Measurements from ENCODE around the gene TTC19.

DNA sequence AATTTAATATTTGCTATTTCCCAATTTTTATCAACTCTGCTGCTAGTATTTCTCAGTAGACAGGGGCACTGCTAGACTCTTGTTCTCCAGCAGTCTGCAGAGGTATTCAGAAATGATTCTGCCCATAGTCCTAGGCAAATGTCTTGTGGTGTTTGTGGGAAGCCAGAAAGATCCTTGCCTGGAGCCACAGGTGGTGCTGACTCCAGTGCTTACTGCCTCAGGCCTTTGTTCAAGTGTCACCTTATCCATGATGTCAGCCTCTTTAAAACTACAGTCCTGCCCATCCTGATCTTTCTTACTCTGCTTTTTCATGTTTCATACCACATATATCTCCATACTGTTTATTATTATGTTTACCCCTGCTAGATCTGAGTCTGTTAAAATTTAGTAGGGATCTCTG is 26.6 kb upstream of the TTC19 start:
- TF ChIP-seq, protein P1, sequence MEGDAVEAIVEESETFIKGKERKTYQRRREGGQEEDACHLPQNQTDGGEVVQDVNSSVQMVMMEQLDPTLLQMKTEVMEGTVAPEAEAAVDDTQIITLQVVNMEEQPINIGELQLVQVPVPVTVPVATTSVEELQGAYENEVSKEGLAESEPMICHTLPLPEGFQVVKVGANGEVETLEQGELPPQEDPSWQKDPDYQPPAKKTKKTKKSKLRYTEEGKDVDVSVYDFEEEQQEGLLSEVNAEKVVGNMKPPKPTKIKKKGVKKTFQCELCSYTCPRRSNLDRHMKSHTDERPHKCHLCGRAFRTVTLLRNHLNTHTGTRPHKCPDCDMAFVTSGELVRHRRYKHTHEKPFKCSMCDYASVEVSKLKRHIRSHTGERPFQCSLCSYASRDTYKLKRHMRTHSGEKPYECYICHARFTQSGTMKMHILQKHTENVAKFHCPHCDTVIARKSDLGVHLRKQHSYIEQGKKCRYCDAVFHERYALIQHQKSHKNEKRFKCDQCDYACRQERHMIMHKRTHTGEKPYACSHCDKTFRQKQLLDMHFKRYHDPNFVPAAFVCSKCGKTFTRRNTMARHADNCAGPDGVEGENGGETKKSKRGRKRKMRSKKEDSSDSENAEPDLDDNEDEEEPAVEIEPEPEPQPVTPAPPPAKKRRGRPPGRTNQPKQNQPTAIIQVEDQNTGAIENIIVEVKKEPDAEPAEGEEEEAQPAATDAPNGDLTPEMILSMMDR (conservative IDR thresholded peaks at IDR 0.05; ENCODE audit: low read depth in 2 of 2): no peak
- TF ChIP-seq EZH2 (IDR thresholded peaks at IDR 0.05; ENCODE audit: low read depth, unreplicated experiment) (no peak), CREB1 (CRISPR knock-in tag; IDR thresholded peaks at IDR 0.05; ENCODE audit: low read depth) (no peak)
- TF ChIP-seq, protein P2, sequence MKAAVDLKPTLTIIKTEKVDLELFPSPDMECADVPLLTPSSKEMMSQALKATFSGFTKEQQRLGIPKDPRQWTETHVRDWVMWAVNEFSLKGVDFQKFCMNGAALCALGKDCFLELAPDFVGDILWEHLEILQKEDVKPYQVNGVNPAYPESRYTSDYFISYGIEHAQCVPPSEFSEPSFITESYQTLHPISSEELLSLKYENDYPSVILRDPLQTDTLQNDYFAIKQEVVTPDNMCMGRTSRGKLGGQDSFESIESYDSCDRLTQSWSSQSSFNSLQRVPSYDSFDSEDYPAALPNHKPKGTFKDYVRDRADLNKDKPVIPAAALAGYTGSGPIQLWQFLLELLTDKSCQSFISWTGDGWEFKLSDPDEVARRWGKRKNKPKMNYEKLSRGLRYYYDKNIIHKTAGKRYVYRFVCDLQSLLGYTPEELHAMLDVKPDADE (IDR thresholded peaks at IDR 0.05): no peak
- TF ChIP-seq, protein P3, sequence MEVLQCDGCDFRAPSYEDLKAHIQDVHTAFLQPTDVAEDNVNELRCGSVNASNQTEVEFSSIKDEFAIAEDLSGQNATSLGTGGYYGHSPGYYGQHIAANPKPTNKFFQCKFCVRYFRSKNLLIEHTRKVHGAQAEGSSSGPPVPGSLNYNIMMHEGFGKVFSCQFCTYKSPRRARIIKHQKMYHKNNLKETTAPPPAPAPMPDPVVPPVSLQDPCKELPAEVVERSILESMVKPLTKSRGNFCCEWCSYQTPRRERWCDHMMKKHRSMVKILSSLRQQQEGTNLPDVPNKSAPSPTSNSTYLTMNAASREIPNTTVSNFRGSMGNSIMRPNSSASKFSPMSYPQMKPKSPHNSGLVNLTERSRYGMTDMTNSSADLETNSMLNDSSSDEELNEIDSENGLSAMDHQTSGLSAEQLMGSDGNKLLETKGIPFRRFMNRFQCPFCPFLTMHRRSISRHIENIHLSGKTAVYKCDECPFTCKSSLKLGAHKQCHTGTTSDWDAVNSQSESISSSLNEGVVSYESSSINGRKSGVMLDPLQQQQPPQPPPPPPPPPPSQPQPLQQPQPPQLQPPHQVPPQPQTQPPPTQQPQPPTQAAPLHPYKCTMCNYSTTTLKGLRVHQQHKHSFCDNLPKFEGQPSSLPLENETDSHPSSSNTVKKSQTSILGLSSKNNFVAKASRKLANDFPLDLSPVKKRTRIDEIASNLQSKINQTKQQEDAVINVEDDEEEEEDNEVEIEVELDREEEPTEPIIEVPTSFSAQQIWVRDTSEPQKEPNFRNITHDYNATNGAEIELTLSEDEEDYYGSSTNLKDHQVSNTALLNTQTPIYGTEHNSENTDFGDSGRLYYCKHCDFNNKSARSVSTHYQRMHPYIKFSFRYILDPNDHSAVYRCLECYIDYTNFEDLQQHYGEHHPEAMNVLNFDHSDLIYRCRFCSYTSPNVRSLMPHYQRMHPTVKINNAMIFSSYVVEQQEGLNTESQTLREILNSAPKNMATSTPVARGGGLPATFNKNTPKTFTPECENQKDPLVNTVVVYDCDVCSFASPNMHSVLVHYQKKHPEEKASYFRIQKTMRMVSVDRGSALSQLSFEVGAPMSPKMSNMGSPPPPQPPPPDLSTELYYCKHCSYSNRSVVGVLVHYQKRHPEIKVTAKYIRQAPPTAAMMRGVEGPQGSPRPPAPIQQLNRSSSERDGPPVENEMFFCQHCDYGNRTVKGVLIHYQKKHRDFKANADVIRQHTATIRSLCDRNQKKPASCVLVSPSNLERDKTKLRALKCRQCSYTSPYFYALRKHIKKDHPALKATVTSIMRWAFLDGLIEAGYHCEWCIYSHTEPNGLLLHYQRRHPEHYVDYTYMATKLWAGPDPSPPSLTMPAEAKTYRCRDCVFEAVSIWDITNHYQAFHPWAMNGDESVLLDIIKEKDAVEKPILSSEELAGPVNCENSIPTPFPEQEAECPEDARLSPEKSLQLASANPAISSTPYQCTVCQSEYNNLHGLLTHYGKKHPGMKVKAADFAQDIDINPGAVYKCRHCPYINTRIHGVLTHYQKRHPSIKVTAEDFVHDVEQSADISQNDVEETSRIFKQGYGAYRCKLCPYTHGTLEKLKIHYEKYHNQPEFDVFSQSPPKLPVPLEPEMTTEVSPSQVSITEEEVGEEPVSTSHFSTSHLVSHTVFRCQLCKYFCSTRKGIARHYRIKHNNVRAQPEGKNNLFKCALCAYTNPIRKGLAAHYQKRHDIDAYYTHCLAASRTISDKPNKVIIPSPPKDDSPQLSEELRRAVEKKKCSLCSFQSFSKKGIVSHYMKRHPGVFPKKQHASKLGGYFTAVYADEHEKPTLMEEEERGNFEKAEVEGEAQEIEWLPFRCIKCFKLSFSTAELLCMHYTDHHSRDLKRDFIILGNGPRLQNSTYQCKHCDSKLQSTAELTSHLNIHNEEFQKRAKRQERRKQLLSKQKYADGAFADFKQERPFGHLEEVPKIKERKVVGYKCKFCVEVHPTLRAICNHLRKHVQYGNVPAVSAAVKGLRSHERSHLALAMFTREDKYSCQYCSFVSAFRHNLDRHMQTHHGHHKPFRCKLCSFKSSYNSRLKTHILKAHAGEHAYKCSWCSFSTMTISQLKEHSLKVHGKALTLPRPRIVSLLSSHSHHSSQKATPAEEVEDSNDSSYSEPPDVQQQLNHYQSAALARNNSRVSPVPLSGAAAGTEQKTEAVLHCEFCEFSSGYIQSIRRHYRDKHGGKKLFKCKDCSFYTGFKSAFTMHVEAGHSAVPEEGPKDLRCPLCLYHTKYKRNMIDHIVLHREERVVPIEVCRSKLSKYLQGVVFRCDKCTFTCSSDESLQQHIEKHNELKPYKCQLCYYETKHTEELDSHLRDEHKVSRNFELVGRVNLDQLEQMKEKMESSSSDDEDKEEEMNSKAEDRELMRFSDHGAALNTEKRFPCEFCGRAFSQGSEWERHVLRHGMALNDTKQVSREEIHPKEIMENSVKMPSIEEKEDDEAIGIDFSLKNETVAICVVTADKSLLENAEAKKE (CRISPR knock-in tag; IDR thresholded peaks at IDR 0.05): no peak
